ENCODE results near the gene CD300LB. TPM values are rescaled to one million over a fixed set of nuclear protein-coding genes. Genes with fewer than 3 reads are reported as not detected.
"Not testable (repeated sequence)": the region's sequence is repeated elsewhere in the genome, so short reads cannot be mapped to it uniquely, and the experiment has no call there.

CD300LB gene
- total RNA-seq, 1 experiment from 2014 or later = not detected

DNA sequence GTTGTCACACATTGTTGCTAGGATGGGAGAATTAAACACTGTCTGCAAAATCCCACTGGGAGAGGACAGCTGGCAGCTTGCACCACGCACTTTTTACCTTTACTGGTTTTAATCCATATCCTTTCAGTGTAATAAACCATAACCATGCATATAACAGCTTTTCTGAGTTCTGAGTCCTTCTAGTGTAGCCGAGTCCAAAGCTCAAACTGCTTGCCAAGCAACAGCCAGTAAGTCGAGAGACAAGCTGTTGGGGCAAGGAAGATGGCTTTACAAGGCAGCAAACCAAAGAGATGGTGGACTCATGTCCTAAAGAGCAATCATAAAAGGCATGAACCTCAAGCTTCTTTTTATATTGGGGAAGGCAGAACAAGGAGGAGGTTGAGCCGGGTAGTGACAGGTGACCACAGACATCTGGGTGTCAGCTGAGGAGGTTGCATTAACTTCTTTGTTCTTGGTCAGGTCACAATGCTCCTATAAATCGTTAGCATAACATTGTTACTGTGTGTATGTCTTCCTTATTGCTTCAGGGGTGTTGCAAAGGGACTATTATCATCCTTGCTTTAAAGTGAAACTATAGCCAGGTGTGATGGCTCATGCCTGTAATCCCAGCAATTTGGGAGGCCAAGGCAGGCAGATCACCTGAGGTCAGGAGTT is 43.3 kb upstream of the CD300LB start:
- ChIA-PET CTCF (no interaction called here), POLR2A (ENCODE audit: low non-redundant PET) (interaction anchor here (0.6 kb wide), 1 partner anchor 323 kb away, joined by 3 read pairs; no protein-coding TSS in a partner anchor)

DNA sequence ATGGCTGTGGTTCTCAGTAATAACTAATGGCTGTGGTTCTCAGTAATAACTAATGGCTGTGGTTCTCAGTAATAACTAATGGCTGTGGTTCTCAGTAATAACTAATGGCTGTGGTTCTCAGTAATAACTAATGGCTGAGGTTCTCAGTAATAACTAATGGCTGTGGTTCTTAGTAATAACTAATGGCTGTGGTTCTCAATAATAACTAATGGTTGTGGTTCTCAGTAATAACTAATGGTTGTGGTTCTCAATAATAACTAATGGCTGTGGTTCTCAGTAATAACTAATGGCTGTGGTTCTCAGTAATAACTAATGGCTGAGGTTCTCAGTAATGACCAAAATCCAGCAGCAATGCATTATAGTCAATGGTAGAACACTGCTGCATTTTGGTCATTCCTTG is 42.4 kb upstream of the CD300LB start:
- H3K9me3 ChIP-seq (ENCODE audit: low read depth, low read length, poor library complexity, severe bottlenecking); intact Hi-C loops (cut with micrococcal nuclease; ENCODE audit: unreplicated experiment); BruUV-seq (replicated peaks); POLR2A ChIA-PET (ENCODE audit: low non-redundant PET); CTCF ChIA-PET; H3K4me1 ChIP-seq (ENCODE audit: insufficient read depth, low read length, poor library complexity, severe bottlenecking); DNase-seq (ENCODE audit: low spot score); H3K36me3 ChIP-seq (ENCODE audit: insufficient read depth, low read length, poor library complexity, severe bottlenecking); H3K4me3 ChIP-seq (ENCODE audit: low read depth, low read length, poor library complexity, severe bottlenecking); H3K27ac ChIP-seq (ENCODE audit: low read depth, low read length, poor library complexity, severe bottlenecking): not testable (repeated sequence)
- H3K27me3 ChIP-seq (replicated peaks; ENCODE audit: insufficient read depth, low read depth, low read length, poor library complexity) = peaks cover 23% of the 10 kb centered on the region

More for the DNA sequence above, 43.3 kb upstream of the CD300LB start:
- TF ChIP-seq, protein P1, sequence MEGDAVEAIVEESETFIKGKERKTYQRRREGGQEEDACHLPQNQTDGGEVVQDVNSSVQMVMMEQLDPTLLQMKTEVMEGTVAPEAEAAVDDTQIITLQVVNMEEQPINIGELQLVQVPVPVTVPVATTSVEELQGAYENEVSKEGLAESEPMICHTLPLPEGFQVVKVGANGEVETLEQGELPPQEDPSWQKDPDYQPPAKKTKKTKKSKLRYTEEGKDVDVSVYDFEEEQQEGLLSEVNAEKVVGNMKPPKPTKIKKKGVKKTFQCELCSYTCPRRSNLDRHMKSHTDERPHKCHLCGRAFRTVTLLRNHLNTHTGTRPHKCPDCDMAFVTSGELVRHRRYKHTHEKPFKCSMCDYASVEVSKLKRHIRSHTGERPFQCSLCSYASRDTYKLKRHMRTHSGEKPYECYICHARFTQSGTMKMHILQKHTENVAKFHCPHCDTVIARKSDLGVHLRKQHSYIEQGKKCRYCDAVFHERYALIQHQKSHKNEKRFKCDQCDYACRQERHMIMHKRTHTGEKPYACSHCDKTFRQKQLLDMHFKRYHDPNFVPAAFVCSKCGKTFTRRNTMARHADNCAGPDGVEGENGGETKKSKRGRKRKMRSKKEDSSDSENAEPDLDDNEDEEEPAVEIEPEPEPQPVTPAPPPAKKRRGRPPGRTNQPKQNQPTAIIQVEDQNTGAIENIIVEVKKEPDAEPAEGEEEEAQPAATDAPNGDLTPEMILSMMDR (conservative IDR thresholded peaks at IDR 0.05; ENCODE audit: low read depth, low read length) = no peak
- no peak for TF ChIP-seq EZH2 (IDR thresholded peaks at IDR 0.05; ENCODE audit: borderline replicate concordance, low read depth, low read length, poor library complexity, severe bottlenecking)
- intact Hi-C loops (cut with micrococcal nuclease; ENCODE audit: unreplicated experiment) = no loop called here
- H3K27me3 ChIP-seq (replicated peaks; ENCODE audit: insufficient read depth, low read depth, low read length, poor library complexity) = peaks cover 23% of the 10 kb centered on the region
- BruUV-seq (replicated peaks) = no TSS peak
- no peak for DNase-seq (ENCODE audit: low spot score)
- H3K27ac ChIP-seq (ENCODE audit: low read depth, low read length, poor library complexity, severe bottlenecking) = no peak overlapping the region
- H3K9me3 ChIP-seq (ENCODE audit: low read depth, low read length, poor library complexity, severe bottlenecking) = no peaks in the 10 kb centered on the region
- no peak overlapping the region for H3K4me3 ChIP-seq (ENCODE audit: low read depth, low read length, poor library complexity, severe bottlenecking)
- H3K4me1 ChIP-seq (ENCODE audit: insufficient read depth, low read length, poor library complexity, severe bottlenecking) = no peaks in the 10 kb centered on the region
- H3K36me3 ChIP-seq (ENCODE audit: insufficient read depth, low read length, poor library complexity, severe bottlenecking) = no peaks in the 10 kb centered on the region

DNA sequence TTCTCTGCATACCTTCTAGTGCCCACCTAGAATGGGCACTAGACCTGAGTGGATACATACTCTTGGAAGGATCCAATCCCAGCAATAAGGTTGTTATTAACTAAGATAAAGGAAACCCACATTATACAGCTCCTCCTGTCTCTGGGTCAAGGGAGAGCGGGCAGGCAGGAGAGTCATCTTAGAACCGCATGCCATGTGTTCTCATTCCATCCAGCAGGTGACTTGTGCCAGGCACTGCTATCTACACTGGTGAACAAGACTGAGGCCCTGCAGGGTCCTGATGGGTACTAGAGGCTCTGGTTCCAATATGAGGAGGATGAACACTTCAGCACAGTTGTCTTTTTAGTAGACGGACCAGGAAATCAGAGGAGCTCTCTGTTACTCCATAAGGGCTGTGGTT is 41.9 kb upstream of the CD300LB start:
- no peak overlapping the region for H3K27ac ChIP-seq (ENCODE audit: low read depth, low read length, poor library complexity, severe bottlenecking)
- no peaks in the 10 kb centered on the region for H3K9me3 ChIP-seq (ENCODE audit: low read depth, low read length, poor library complexity, severe bottlenecking)
- BruUV-seq (replicated peaks) = no TSS peak
- no peak for DNase-seq (ENCODE audit: low spot score)
- POLR2A ChIA-PET (ENCODE audit: low non-redundant PET) = no interaction called here
- CTCF ChIA-PET = no interaction called here
- intact Hi-C loops (cut with micrococcal nuclease; ENCODE audit: unreplicated experiment) = no loop called here
- H3K36me3 ChIP-seq (ENCODE audit: insufficient read depth, low read length, poor library complexity, severe bottlenecking) = no peaks in the 10 kb centered on the region
- H3K4me3 ChIP-seq (ENCODE audit: low read depth, low read length, poor library complexity, severe bottlenecking) = no peak overlapping the region
- H3K4me1 ChIP-seq (ENCODE audit: insufficient read depth, low read length, poor library complexity, severe bottlenecking) = no peaks in the 10 kb centered on the region
- peaks cover 23% of the 10 kb centered on the region for H3K27me3 ChIP-seq (replicated peaks; ENCODE audit: insufficient read depth, low read depth, low read length, poor library complexity)
- no peak for TF ChIP-seq EZH2 (IDR thresholded peaks at IDR 0.05; ENCODE audit: borderline replicate concordance, low read depth, low read length, poor library complexity, severe bottlenecking)
- TF ChIP-seq, protein P1 (conservative IDR thresholded peaks at IDR 0.05; ENCODE audit: low read depth, low read length) = no peak

All from A673 (cell line).